SK-N-SH (cell line): ENCODE results near the gene HSPA12A. TPM values are rescaled to one million over a fixed set of nuclear protein-coding genes. Genes with fewer than 3 reads are reported as not detected.

ENCODE experiments used
- CTCF ChIA-PET: fragments of 300-600, 350-600 bp; formaldehyde crosslinking; extraction: SDS; loops from one replicate; lab custom pipeline; 2021; lab: Yijun Ruan, JAX
- POLR2A ChIA-PET: fragments of 350-600 bp; sonication (Branson Sonifier 250); formaldehyde crosslinking; extraction: SDS; loops from one replicate; lab custom pipeline; 2020; ENCODE audit warnings: antibody characterized with exemption, inconsistent platforms; lab: Yijun Ruan, JAX
- DNase-seq: peaks from one replicate; pipeline ENCODE4 v3.0.0; 2012
- H2AFZ ChIP-seq: fragments of 200-600 bp; sonication (generic); 2 replicates; pipeline ENCODE4 v1.8.1; 2016; ENCODE audit warnings: antibody characterized with exemption, mild to moderate bottlenecking, low read depth
- H3F3A ChIP-seq: fragments of 200-600 bp; sonication (generic); replicated peaks from 2 replicates; pipeline ENCODE3; 2016; ENCODE audit warnings: antibody characterized with exemption, mild to moderate bottlenecking; ENCODE audit not compliant: insufficient read depth
- H3K27ac ChIP-seq, 2 experiments: fragments of 200-500 bp in 1 of 2; fragments of 200-600 bp in 1 of 2; sonication (Bioruptor generic) in 1 of 2; sonication (generic), shearing (Covaris generic) in 1 of 2; 2 replicates each; pipeline versions ENCODE4 v1.5.1 to v1.6.1; 2014 to 2016; ENCODE audit warnings: low read depth in 2 of 2, inconsistent platforms in 1 of 2, low read length in 1 of 2, mild to moderate bottlenecking in 1 of 2, mixed read lengths in 1 of 2
- H3K27me3 ChIP-seq: fragments of 200-600 bp; sonication (generic), shearing (Covaris generic); 2 replicates; pipeline ENCODE4 v1.6.1; 2016; ENCODE audit warnings: mixed run types; ENCODE audit not compliant: insufficient read depth
- H3K36me3 ChIP-seq, 2 experiments: fragments of 200-500 bp in 1 of 2; fragments of 200-600 bp in 1 of 2; sonication (Bioruptor generic) in 1 of 2; sonication (generic) in 1 of 2; replicated peaks in 1 of 2; 2 replicates each; pipeline versions ENCODE3 to v1.5.1; 2014 to 2016; ENCODE audit warnings: low read length in 1 of 2, mild to moderate bottlenecking in 1 of 2; ENCODE audit not compliant: insufficient read depth in 2 of 2, control insufficient read depth in 1 of 2
- H3K4me1 ChIP-seq, 2 experiments: fragments of 200-500 bp in 1 of 2; fragments of 200-600 bp in 1 of 2; sonication (Bioruptor generic) in 1 of 2; sonication (generic), shearing (Covaris generic) in 1 of 2; 2 replicates each; pipeline versions ENCODE4 v1.5.1 to v1.6.1; 2014 to 2016; ENCODE audit warnings: low read depth in 1 of 2, low read length in 1 of 2, mixed run types in 1 of 2; ENCODE audit not compliant: insufficient read depth in 2 of 2, control insufficient read depth in 1 of 2
- H3K4me2 ChIP-seq: fragments of 200-600 bp; sonication (generic), shearing (Covaris generic); 2 replicates; pipeline ENCODE4 v1.6.1; 2017; ENCODE audit warnings: mixed run types
- H3K4me3 ChIP-seq, 2 experiments: fragments of 200-500 bp in 1 of 2; fragments of 200-600 bp in 1 of 2; sonication (Bioruptor generic) in 1 of 2; sonication (generic), shearing (Covaris generic) in 1 of 2; 2 replicates each; pipeline versions ENCODE4 v1.5.1 to v1.8.1; 2014 to 2016; ENCODE audit warnings: low read depth in 2 of 2, inconsistent platforms in 1 of 2, low read length in 1 of 2, mild to moderate bottlenecking in 1 of 2, mixed read lengths in 1 of 2, moderate library complexity in 1 of 2
- H3K79me2 ChIP-seq: fragments of 200-600 bp; sonication (generic); 2 replicates; pipeline ENCODE4 v1.8.1; 2017; ENCODE audit warnings: mild to moderate bottlenecking; ENCODE audit not compliant: insufficient read depth
- H3K9ac ChIP-seq: fragments of 200-600 bp; sonication (generic); 2 replicates; pipeline ENCODE4 v1.6.1; 2017; ENCODE audit warnings: mixed run types
- H3K9me2 ChIP-seq: fragments of 200-600 bp; sonication (generic); 2 replicates; pipeline ENCODE4 v1.6.1; 2017; ENCODE audit warnings: mixed run types
- H3K9me3 ChIP-seq: fragments of 200-600 bp; sonication (generic); 2 replicates; pipeline ENCODE4 v1.6.1; 2017; ENCODE audit warnings: mixed run types, mild to moderate bottlenecking, moderate library complexity
- H4K20me1 ChIP-seq: fragments of 200-600 bp; sonication (generic); 2 replicates; pipeline ENCODE4 v1.6.1; 2017; ENCODE audit warnings: mild to moderate bottlenecking, mixed run types; ENCODE audit not compliant: insufficient read depth
- FOSL2 ChIP-seq: IDR thresholded peaks from 2 replicates; pipeline ENCODE4 v1.4.0; 2012; ENCODE audit warnings: low read depth, mild to moderate bottlenecking, moderate library complexity, borderline replicate concordance
- GABPA ChIP-seq: IDR thresholded peaks from 2 replicates; pipeline ENCODE4 v1.4.0; 2012; ENCODE audit warnings: low read depth, mild to moderate bottlenecking
- GATA2 ChIP-seq: sonication (generic); formaldehyde crosslinking; IDR thresholded peaks from 2 replicates; pipeline ENCODE4 v1.5.0; 2020; ENCODE audit warnings: mild to moderate bottlenecking, missing genetic modification reagents
- IRF3 ChIP-seq: fragments of 150-350 bp; IDR thresholded peaks from 2 replicates; pipeline ENCODE4 v1.6.1; 2016; ENCODE audit warnings: mild to moderate bottlenecking, low read depth, low read length
- JUND ChIP-seq: IDR thresholded peaks from 2 replicates; pipeline ENCODE4 v1.4.0; 2012
- MEF2A ChIP-seq: IDR thresholded peaks from 2 replicates; pipeline ENCODE4 v1.4.0; 2012; ENCODE audit warnings: low read depth, borderline replicate concordance
- MXI1 ChIP-seq: IDR thresholded peaks from 2 replicates; pipeline ENCODE4 v1.6.1; 2012; ENCODE audit warnings: mild to moderate bottlenecking, low read depth, low read length, improper control_type of control experiment
- NFIC ChIP-seq: IDR thresholded peaks from 2 replicates; pipeline ENCODE4 v1.4.0; 2012; ENCODE audit warnings: borderline replicate concordance
- NRF1 ChIP-seq: IDR thresholded peaks from 2 replicates; pipeline ENCODE4 v1.6.1; 2012; ENCODE audit warnings: low read depth, mild to moderate bottlenecking, low read length
- POLR2AphosphoS5 ChIP-seq: IDR thresholded peaks from 2 replicates; pipeline ENCODE4 v1.6.1; 2012; ENCODE audit warnings: low read depth, low read length
- RCOR1 ChIP-seq: fragments of 150-350 bp; IDR thresholded peaks from 2 replicates; pipeline ENCODE4 v1.6.1; 2017; ENCODE audit warnings: antibody characterized with exemption, low read length
- REST ChIP-seq: IDR thresholded peaks from 2 replicates; pipeline ENCODE4 v1.6.1; 2012; ENCODE audit warnings: mild to moderate bottlenecking, low read depth, low read length, moderate library complexity
- WGBS: methylation state at CpG from one replicate; pipeline ENCODE4 v1.1.6; 2017; ENCODE audit warnings: low lambda C conversion rate; 5-methylcytosine and 5-hydroxymethylcytosine counted together
- polyA plus RNA-seq, 3 experiments: library from polyadenylated mRNA; depleted of rRNA; stranded (reverse); fragments of >200 nt; gene quantifications; 2 replicates each; pipeline ENCODE4 v1.2.3, GENCODE V29; 2012
- TF ChIP-seq, protein P1 (sequence below): IDR thresholded peaks from 2 replicates; pipeline ENCODE4; 2012

Gene HSPA12A
- polyA plus RNA-seq, 1 of the 3 experiments (the other 2 are of a cell fraction), result 2.9 TPM

GRCh38 chr10:116696919-116697318 is 45.4 kb downstream of the HSPA12A start (continued):
- TF ChIP-seq, protein P1, sequence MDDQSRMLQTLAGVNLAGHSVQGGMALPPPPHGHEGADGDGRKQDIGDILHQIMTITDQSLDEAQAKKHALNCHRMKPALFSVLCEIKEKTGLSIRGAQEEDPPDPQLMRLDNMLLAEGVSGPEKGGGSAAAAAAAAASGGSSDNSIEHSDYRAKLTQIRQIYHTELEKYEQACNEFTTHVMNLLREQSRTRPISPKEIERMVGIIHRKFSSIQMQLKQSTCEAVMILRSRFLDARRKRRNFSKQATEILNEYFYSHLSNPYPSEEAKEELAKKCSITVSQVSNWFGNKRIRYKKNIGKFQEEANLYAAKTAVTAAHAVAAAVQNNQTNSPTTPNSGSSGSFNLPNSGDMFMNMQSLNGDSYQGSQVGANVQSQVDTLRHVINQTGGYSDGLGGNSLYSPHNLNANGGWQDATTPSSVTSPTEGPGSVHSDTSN, result no peak
- TF ChIP-seq, all 33 proteins: peak for 0

DNA sequence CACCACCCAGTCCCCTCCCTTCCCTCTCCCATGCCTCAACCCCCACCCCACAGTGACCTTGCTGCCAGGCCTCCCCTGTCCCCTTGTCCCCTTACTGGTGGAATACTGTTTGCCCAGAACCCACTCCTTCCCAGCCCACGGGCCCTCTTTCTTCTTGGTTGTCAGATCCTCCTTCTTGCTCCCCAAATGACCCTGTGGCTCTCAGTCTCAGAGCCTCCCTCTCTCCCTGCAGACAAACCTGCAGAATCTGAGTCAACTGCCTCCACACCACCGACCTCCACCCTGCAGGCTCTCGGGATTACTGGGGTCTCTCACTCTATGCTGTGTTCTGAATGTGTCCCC is 47.5 kb downstream of the HSPA12A start:
- WGBS, result 53% methylated on average over 3 of the region's 3 CpGs
- TF ChIP-seq MXI1 (no peak), NFIC (no peak), POLR2AphosphoS5 (no peak), IRF3 (no peak), FOSL2 (no peak), REST (no peak)
- CTCF ChIA-PET, result no interaction called here

DNA sequence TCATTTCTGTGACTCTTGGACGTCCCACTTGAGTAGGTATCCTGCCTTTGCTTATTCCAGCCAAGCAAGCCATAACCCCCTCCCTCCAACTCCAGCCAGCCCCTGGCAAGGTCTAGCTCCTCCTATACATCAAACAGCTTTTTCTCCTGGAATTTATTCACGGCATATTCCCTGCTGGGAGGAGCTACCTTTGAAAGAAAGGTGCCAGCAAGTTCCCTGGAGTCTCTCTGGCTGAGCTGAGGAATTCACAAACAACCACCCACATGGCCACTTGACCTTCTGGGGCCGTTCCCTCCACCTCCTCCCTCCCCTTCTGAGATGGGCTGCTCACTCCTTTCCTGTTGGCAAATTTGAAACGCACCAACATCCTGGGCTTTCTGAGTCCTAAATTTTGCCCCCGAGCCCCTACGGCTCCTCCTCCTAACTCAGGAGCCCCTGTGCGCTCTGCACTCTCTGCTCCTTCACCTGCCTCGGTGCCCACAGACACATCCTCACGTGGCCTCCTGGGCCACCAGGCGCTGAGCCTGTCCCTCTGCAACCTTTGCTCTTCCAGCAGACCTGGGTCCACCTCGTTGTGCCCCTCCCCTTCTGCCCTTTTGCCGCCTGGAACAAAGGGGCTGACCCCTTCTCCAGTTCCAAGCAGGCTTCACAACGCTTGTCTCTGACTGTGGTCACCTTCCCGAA is 48.0 kb downstream of the HSPA12A start:
- 79% methylated on average over 14 of the region's 14 CpGs for WGBS
- Histone ChIP-seq H3F3A (no peaks in the 10 kb centered on the region), H2AFZ (no peak overlapping the region), H3K4me1 (peaks cover 0 to 7% of the 10 kb centered on the region in 2 experiments; a peak in 1 of 4 replicates), H3K27me3 (no peaks in the 10 kb centered on the region), H3K9ac (no peak overlapping the region), H3K27ac (no peak overlapping the region), H4K20me1 (no peaks in the 10 kb centered on the region), H3K4me2 (no peak overlapping the region), H3K9me3 (no peaks in the 10 kb centered on the region), H3K9me2 (no peaks in the 10 kb centered on the region), H3K4me3 (no peak overlapping the region)
- no peak for DNase-seq
- TF ChIP-seq, protein P1, result no peak
- no peak for TF ChIP-seq MEF2A
- TF ChIP-seq NRF1, result no peak
- no peak for TF ChIP-seq POLR2AphosphoS5
- TF ChIP-seq JUND, result no peak
- no peak for TF ChIP-seq GABPA
- TF ChIP-seq IRF3, result no peak
- TF ChIP-seq GATA2 (CRISPR knock-in tag), result no peak
- TF ChIP-seq RCOR1, result no peak
- TF ChIP-seq, all 33 proteins: peak for 0
- Histone ChIP-seq H3K36me3 (no peaks in the 10 kb centered on the region), H3K79me2 (no peaks in the 10 kb centered on the region)
- ChIA-PET CTCF (interaction anchor here (0.9 to 1.0 kb wide), 3 partner anchors 12 to 94 kb away, joined by 3 to 7 read pairs (median 3); no protein-coding TSS in a partner anchor), POLR2A (no interaction called here)

More for the DNA sequence above, 47.5 kb downstream of the HSPA12A start:
- no peaks in the 10 kb centered on the region for H3K9me3 ChIP-seq
- H3K27me3 ChIP-seq, result no peaks in the 10 kb centered on the region
- peaks cover 0 to 12% of the 10 kb centered on the region in 2 experiments; a peak in 1 of 4 replicates for H3K4me1 ChIP-seq
- H3K9ac ChIP-seq, result no peak overlapping the region
- H3K27ac ChIP-seq, result no peak overlapping the region
- H2AFZ ChIP-seq, result no peak overlapping the region
- no peaks in the 10 kb centered on the region for H3K36me3 ChIP-seq
- no peaks in the 10 kb centered on the region for H4K20me1 ChIP-seq
- no peak overlapping the region for H3K4me2 ChIP-seq
- H3F3A ChIP-seq, result no peaks in the 10 kb centered on the region
- H3K4me3 ChIP-seq, result no peak overlapping the region
- POLR2A ChIA-PET, result no interaction called here
- no peaks in the 10 kb centered on the region for H3K79me2 ChIP-seq
- no peak for DNase-seq
- H3K9me2 ChIP-seq, result no peaks in the 10 kb centered on the region
